Adipose tissue (tissue), 3 donors: ENCODE data around the gene FCER1G. TPM values are rescaled to one million over a fixed set of nuclear protein-coding genes. Genes with fewer than 3 reads are reported as not detected.

Source experiments
- H3K27ac ChIP-seq: one replicate; pipeline ENCODE4 v1.5.1; 2013; ENCODE audit warnings: low read depth, low read length
- WGBS, 3 donors: extraction: QIAGEN DNeasy Blood & Tissue Kit; methylation state at CpG; one replicate each; pipeline ENCODE4 v1.1.7; 2013; 5-methylcytosine and 5-hydroxymethylcytosine counted together
- polyA plus RNA-seq, 3 donors: library from polyadenylated mRNA; stranded (reverse); fragments of 200-250 nt; gene quantifications; one replicate each; pipeline ENCODE4 v1.2.3, GENCODE V29; 2013
- donor health status: healthy with polysubstance abuse.
- donor health status: Bipolar disorder and iron deficiency.
- donor health status: healthy.

Gene FCER1G
- polyA plus RNA-seq, 3 donors, result 28.6 to 258 (median 227) TPM

- H3K27ac ChIP-seq, result no peak overlapping the region
- 7 to 22% (median 14%) methylated on average over 3 of the region's 3 CpGs for WGBS, 3 donors
Observed at GRCh38 chr1:161185282-161185682, 29.8 kb upstream of the FCER1G start.

GRCh38 chr1:161185732-161186311 is 29.3 kb upstream of the FCER1G start:
- 17 to 59% (median 28%) methylated on average over 2 of the region's 2 CpGs for WGBS, 3 donors
- H3K27ac ChIP-seq, result no peak overlapping the region

- WGBS, 3 donors, result 69 to 71% (median 69%) methylated on average over 3 of the region's 3 CpGs
- H3K27ac ChIP-seq, result no peak overlapping the region
Observed at GRCh38 chr1:161187311-161187710, 27.8 kb upstream of the FCER1G start.

- no peak overlapping the region for H3K27ac ChIP-seq
Observed at GRCh38 chr1:161188381-161188780, 26.7 kb upstream of the FCER1G start.

GRCh38 chr1:161189036-161189435 is 26.1 kb upstream of the FCER1G start:
- no peak overlapping the region for H3K27ac ChIP-seq
- WGBS, 3 donors, result 87 to 94% (median 88%) methylated on average over 5 of the region's 5 CpGs

More at GRCh38 chr1:161188381-161188780, 26.7 kb upstream of the FCER1G start:
- WGBS, 3 donors, result 66 to 85% (median 74%) methylated on average over 6 of the region's 6 CpGs

GRCh38 chr1:161190962-161191521 is 24.1 kb upstream of the FCER1G start:
- H3K27ac ChIP-seq, result no peak overlapping the region
- WGBS, 3 donors, result 39 to 74% (median 69%) methylated on average over 22 of the region's 22 CpGs

GRCh38 chr1:161191971-161192370 is 23.1 kb upstream of the FCER1G start:
- H3K27ac ChIP-seq, result no peak overlapping the region

GRCh38 chr1:161192476-161193465 is 22.3 kb upstream of the FCER1G start:
- no peak overlapping the region for H3K27ac ChIP-seq
- 48 to 54% (median 52%) methylated on average over 15 of the region's 15 CpGs for WGBS, 3 donors

More at GRCh38 chr1:161191971-161192370, 23.1 kb upstream of the FCER1G start:
- WGBS, 3 donors, result 53 to 76% (median 69%) methylated on average over 8 of the region's 8 CpGs

GRCh38 chr1:161193561-161194235 is 21.4 kb upstream of the FCER1G start:
- H3K27ac ChIP-seq, result no peak overlapping the region
- 63 to 74% (median 73%) methylated on average over 21 of the region's 21 CpGs for WGBS, 3 donors

- no peak overlapping the region for H3K27ac ChIP-seq
Observed at GRCh38 chr1:161195171-161195570, 19.9 kb upstream of the FCER1G start.

GRCh38 chr1:161196111-161196510 is 19.0 kb upstream of the FCER1G start:
- WGBS, 3 donors, result 84 to 88% (median 88%) methylated on average over 7 of the region's 7 CpGs
- no peak overlapping the region for H3K27ac ChIP-seq

More at GRCh38 chr1:161195171-161195570, 19.9 kb upstream of the FCER1G start:
- 73 to 79% (median 77%) methylated on average over 4 of the region's 4 CpGs for WGBS, 3 donors

GRCh38 chr1:161196521-161197451 is 18.3 kb upstream of the FCER1G start:
- WGBS, 3 donors, result 59 to 79% (median 66%) methylated on average over 27 of the region's 27 CpGs
- peak overlapping the region; percentile 80 for H3K27ac ChIP-seq

GRCh38 chr1:161197560-161198193 is 17.4 kb upstream of the FCER1G start:
- 52 to 63% (median 61%) methylated on average over 11 of the region's 11 CpGs for WGBS, 3 donors

GRCh38 chr1:161198194-161198896 is 16.8 kb upstream of the FCER1G start:
- peak overlapping the region; percentile 80 for H3K27ac ChIP-seq
- 19 to 36% (median 26%) methylated on average over 19 to 20 of the region's 20 CpGs for WGBS, 3 donors

More at GRCh38 chr1:161197560-161198193, 17.4 kb upstream of the FCER1G start:
- peak overlapping the region; percentile 80 for H3K27ac ChIP-seq

- peak within 1 kb of the TSS; percentile 97 for H3K27ac ChIP-seq
- WGBS, 3 donors, result 43 to 75% (median 45%) methylated on average over 11 of the region's 11 CpGs
Observed at GRCh38 chr1:161198897-161199431, 16.1 kb upstream of the FCER1G start, which contains the start of gene ADAMTS4. Gene ADAMTS4 (minus strand): TSS chr1:161199054. CDS start chr1:161198627, 427 bp downstream.

GRCh38 chr1:161199506-161200139 is 15.5 kb upstream of the FCER1G start:
- H3K27ac ChIP-seq, result peak overlapping the region; percentile 97
- 22 to 59% (median 38%) methylated on average over 5 of the region's 5 CpGs for WGBS, 3 donors
